ENCODE results near the gene EML2.
"Not testable (repeated sequence)": the region's sequence is repeated elsewhere in the genome, so short reads cannot be mapped to it uniquely, and the experiment has no call there.

Gene EML2

DNA sequence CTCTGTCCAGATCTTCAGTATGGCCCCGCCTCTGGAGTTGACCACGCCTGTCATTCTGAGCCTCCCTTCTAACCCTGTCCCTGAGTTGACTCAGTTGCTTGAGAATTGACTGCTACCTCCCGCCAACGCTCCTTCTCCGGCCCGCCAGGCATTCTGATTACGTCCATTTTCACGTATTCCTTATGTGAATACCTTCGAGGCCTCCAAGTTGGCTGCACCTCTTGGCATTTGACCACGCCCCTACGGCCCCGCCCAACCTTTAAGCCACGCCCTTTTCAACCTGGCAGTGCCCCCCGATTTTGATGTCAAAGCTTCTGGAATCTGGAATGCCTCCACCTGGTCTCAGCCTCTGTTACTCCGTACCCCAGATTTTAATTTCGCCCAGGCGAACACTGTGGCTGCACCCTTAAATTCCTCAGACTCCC lies 1.7 kb upstream of the EML2 start:
- peak overlapping the region; percentile 92 for H3K27ac ChIP-seq
- no peak for TF ChIP-seq ZFX (IDR thresholded peaks at IDR 0.05; ENCODE audit: borderline replicate concordance)
- TF ChIP-seq, protein P1, sequence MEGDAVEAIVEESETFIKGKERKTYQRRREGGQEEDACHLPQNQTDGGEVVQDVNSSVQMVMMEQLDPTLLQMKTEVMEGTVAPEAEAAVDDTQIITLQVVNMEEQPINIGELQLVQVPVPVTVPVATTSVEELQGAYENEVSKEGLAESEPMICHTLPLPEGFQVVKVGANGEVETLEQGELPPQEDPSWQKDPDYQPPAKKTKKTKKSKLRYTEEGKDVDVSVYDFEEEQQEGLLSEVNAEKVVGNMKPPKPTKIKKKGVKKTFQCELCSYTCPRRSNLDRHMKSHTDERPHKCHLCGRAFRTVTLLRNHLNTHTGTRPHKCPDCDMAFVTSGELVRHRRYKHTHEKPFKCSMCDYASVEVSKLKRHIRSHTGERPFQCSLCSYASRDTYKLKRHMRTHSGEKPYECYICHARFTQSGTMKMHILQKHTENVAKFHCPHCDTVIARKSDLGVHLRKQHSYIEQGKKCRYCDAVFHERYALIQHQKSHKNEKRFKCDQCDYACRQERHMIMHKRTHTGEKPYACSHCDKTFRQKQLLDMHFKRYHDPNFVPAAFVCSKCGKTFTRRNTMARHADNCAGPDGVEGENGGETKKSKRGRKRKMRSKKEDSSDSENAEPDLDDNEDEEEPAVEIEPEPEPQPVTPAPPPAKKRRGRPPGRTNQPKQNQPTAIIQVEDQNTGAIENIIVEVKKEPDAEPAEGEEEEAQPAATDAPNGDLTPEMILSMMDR (IDR thresholded peaks at IDR 0.05): no peak

- TF ChIP-seq, protein P1 (IDR thresholded peaks at IDR 0.05): no peak
- no peak for TF ChIP-seq ZFX (IDR thresholded peaks at IDR 0.05; ENCODE audit: borderline replicate concordance)
- peak overlapping the region; percentile 92 for H3K27ac ChIP-seq
Observed at GRCh38 chr19:45637890-45638667, 1.1 kb downstream of the EML2 start.

GRCh38 chr19:45636902-45637301 lies 2.3 kb downstream of the EML2 start:
- TF ChIP-seq, protein P1 (IDR thresholded peaks at IDR 0.05): no peak
- no peak for TF ChIP-seq ZFX (IDR thresholded peaks at IDR 0.05; ENCODE audit: borderline replicate concordance)
- H3K27ac ChIP-seq: peak overlapping the region; percentile 26; the same call in 1 of the 2 replicates

GRCh38 chr19:45636275-45636674 lies 2.9 kb downstream of the EML2 start:
- TF ChIP-seq, protein P1 (IDR thresholded peaks at IDR 0.05): no peak
- no peak for TF ChIP-seq ZFX (IDR thresholded peaks at IDR 0.05; ENCODE audit: borderline replicate concordance)
- H3K27ac ChIP-seq: no peak overlapping the region

DNA sequence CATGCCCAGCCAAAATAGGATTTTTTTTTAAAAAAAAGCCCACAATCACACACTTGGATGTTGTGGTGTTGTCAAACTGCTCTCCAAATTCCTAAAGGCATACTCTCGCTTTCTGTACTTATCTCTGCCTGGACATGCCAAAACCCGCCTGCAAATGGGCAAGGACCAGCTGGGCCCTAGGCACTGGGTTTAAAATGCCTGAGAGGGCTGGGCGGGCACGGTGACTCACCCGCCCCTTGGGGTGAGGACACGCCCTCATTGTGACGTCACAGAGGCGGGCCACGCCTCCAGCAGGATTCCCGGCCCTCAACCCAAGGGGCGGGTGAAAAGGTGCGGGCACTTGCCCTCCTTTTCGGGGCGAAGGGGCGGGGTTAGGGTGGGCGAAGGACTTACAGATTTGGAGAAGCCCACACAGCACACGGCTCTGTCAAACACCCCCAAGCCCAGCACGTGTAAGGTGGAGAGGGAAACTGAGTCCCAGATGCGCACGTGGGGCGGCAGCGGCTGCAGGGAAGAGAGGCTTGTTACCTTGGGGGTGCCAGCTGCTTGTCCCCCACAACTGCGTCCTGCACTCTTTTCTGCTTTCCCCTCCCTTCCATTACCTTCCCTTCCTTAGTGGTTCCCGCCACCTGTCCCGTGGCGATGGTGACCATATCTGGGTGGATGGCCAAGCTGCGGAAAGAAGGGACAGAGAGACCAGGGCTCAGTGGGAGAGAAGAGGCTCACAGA lies 6.6 kb downstream of the EML2 start:
- TF ChIP-seq, protein P1 (IDR thresholded peaks at IDR 0.05): no peak
- no peak for TF ChIP-seq ZFX (IDR thresholded peaks at IDR 0.05; ENCODE audit: borderline replicate concordance)

GRCh38 chr19:45630463-45630862 lies 8.7 kb downstream of the EML2 start:
- no peak for TF ChIP-seq ZFX (IDR thresholded peaks at IDR 0.05; ENCODE audit: borderline replicate concordance)
- TF ChIP-seq, protein P1 (IDR thresholded peaks at IDR 0.05): no peak
- peak overlapping the region; percentile 57 for H3K27ac ChIP-seq

More for the DNA sequence above, 6.6 kb downstream of the EML2 start:
- peak overlapping the region; percentile 57 for H3K27ac ChIP-seq

DNA sequence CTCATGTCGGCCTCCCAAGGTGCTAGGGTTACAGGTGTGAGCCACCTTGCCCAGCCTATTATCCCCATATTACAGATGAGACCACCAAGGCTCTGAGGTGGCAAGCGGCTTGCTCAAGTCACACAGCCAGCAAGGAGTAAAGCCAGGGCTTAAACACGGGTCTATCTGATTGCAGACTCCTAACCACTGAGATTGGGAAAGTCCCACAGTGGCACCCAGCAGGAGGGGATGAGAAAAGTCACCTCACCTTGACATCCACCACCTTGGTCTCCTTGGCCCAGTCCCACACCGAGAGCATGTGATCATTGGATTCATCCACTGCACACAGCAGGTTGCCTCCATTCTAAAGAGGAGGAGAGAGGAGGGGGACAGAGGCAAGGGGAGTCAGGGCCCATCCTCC lies 9.5 kb downstream of the EML2 start:
- H3K27ac ChIP-seq: peak overlapping the region; percentile 57; the same call in 1 of the 2 replicates
- no peak for TF ChIP-seq ZFX (IDR thresholded peaks at IDR 0.05; ENCODE audit: borderline replicate concordance)
- TF ChIP-seq, protein P1 (IDR thresholded peaks at IDR 0.05): no peak

GRCh38 chr19:45628219-45628618 lies 11.0 kb downstream of the EML2 start:
- H3K27ac ChIP-seq: not testable (repeated sequence)

Data from 22Rv1 (cell line).